Activated CD4-positive, alpha-beta memory T cell treated with anti-CD3 and anti-CD28 coated beads, Interleukin-2, amount 10 ng/mL, durations not matched to agents 7 days and 5 days (primary cell): ENCODE results near the gene FBXO42. TPM values are rescaled to one million over a fixed set of nuclear protein-coding genes. Genes with fewer than 3 reads are reported as not detected.
"Not testable (repeated sequence)": the region's sequence is repeated elsewhere in the genome, so short reads cannot be mapped to it uniquely, and the experiment has no call there.

Experiments
- CTCF ChIA-PET: fragments of 350-600 bp; sonication (Branson Sonifier 250); formaldehyde crosslinking; loops from one replicate; lab custom pipeline; 2021; ENCODE audit warnings: antibody characterized with exemption, inconsistent platforms; lab: Charles Lee
- POLR2A ChIA-PET: fragments of 350-600 bp; sonication (Branson Sonifier 250); formaldehyde crosslinking; loops from one replicate; lab custom pipeline; 2021; ENCODE audit warnings: antibody characterized with exemption; lab: Charles Lee
- DNase-seq: peaks from one replicate; pipeline ENCODE4 v3.0.0-alpha.2; 2020
- H3K27ac Mint-ChIP-seq: one replicate; pipeline ENCODE4 v1.8.0; 2021; ENCODE audit warnings: mild to moderate bottlenecking, mixed read lengths
- H3K27me3 Mint-ChIP-seq: one replicate; pipeline ENCODE4 v1.8.0; 2021; ENCODE audit warnings: mixed read lengths
- H3K36me3 Mint-ChIP-seq: one replicate; pipeline ENCODE4 v1.8.0; 2021; ENCODE audit warnings: low read depth, mixed read lengths
- H3K4me1 Mint-ChIP-seq: one replicate; pipeline ENCODE4 v1.8.0; 2021; ENCODE audit warnings: mixed read lengths
- H3K4me3 Mint-ChIP-seq: one replicate; pipeline ENCODE4 v1.8.0; 2021; ENCODE audit warnings: mild to moderate bottlenecking, mixed read lengths
- H3K9me3 Mint-ChIP-seq: one replicate; pipeline ENCODE4 v1.8.0; 2021; ENCODE audit warnings: mixed read lengths
- total RNA-seq, 2 experiments: library from RNA; stranded (reverse); gene quantifications; one replicate each; pipeline ENCODE4 v1.2.3, GENCODE V29; 2021

Gene FBXO42
- total RNA-seq, 2 experiments from 2014 or later = 19.9 to 20.7 TPM

- DNase-seq = peak; percentile 86
- Mint-ChIP-seq H3K4me3 (peak overlapping the region; percentile 97), H3K36me3 (peaks cover 25% of the 10 kb centered on the region), H3K9me3 (no peaks in the 10 kb centered on the region), H3K27me3 (no peaks in the 10 kb centered on the region), H3K4me1 (peaks cover 50% of the 10 kb centered on the region), H3K27ac (peak overlapping the region; percentile 99)
- POLR2A ChIA-PET = interaction anchor here (0.6 to 10.9 kb wide), 21 partner anchors 11 to 538 kb away, joined by 3 to 109 read pairs (median 6); partner anchors contain the start of genes CPLANE2, FBXO42, NECAP2 and RNU1-1
- CTCF ChIA-PET = interaction anchor here (1.1 to 1.2 kb wide), 2 partner anchors 73 to 150 kb away, joined by 3 to 4 read pairs; partner anchors contain the start of gene NECAP2
Measured at GRCh38 chr1:16367258-16367967, 15.1 kb upstream of the FBXO42 start.

GRCh38 chr1:16366722-16367257, 14.5 kb upstream of the FBXO42 start, which contains the start of gene SZRD1:
SZRD1 (plus strand) TSS chr1:16367242; CDS start chr1:16367258, 16 bp downstream.
- H3K27me3 Mint-ChIP-seq = no peaks in the 10 kb centered on the region
- peaks cover 44% of the 10 kb centered on the region for H3K4me1 Mint-ChIP-seq

DNA sequence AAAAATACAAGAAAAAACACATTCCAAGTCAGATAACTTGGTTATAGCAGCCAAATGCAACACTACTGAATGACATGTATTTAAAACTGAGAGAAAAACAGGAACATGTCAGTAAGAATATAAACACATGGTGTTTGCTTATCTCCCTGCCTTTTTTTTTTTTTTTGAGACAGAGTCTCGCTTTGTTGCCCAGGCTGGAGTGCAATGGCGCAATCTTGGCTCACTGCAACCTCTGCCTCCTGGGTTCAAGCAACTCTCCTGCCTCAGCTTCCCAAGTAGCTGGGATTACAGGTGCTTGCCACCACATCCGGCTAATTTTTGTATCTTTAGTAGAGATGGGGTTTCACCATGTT, 12.8 kb upstream of the FBXO42 start:
- H3K4me3 Mint-ChIP-seq, H3K27me3 Mint-ChIP-seq, DNase-seq, H3K27ac Mint-ChIP-seq, H3K9me3 Mint-ChIP-seq: not testable (repeated sequence)
- POLR2A ChIA-PET = interaction anchor here (1.6 to 10.9 kb wide), 5 partner anchors 9 to 148 kb away, joined by 3 to 109 read pairs (median 12); partner anchors contain the start of genes CPLANE2 and FBXO42
- H3K4me1 Mint-ChIP-seq = peaks cover 31% of the 10 kb centered on the region
- CTCF ChIA-PET = interaction anchor here (0.5 to 6.4 kb wide), 5 partner anchors 8 to 286 kb away, joined by 3 to 94 read pairs (median 5); partner anchors contain the start of gene FBXO42
- peaks cover 19% of the 10 kb centered on the region for H3K36me3 Mint-ChIP-seq

More at GRCh38 chr1:16366722-16367257, 14.5 kb upstream of the FBXO42 start, which contains the start of gene SZRD1:
- peak within 1 kb of the TSS; percentile 99 for H3K27ac Mint-ChIP-seq
- H3K36me3 Mint-ChIP-seq = peaks cover 23% of the 10 kb centered on the region
- DNase-seq = peak; percentile 98
- POLR2A ChIA-PET = interaction anchor here (1.5 to 10.9 kb wide), 14 partner anchors 11 to 538 kb away, joined by 3 to 109 read pairs (median 9); partner anchors contain the start of genes CPLANE2, FBXO42, NECAP2 and SPEN
- H3K4me3 Mint-ChIP-seq = peak within 1 kb of the TSS; percentile 97
- CTCF ChIA-PET = interaction anchor here (1.2 to 6.4 kb wide), 3 partner anchors 15 to 160 kb away, joined by 4 to 94 read pairs (median 4); partner anchors contain the start of genes FBXO42 and NECAP2
- H3K9me3 Mint-ChIP-seq = no peaks in the 10 kb centered on the region

- H3K27me3 Mint-ChIP-seq = no peaks in the 10 kb centered on the region
- DNase-seq = no peak
- ChIA-PET POLR2A (interaction anchor here (1.9 kb wide), 1 partner anchor 10 kb away, joined by 14 read pairs; the partner anchor contains the start of gene SZRD1), CTCF (no interaction called here)
- no peak overlapping the region for H3K4me3 Mint-ChIP-seq
- no peak overlapping the region for H3K27ac Mint-ChIP-seq
- no peaks in the 10 kb centered on the region for H3K36me3 Mint-ChIP-seq
- H3K9me3 Mint-ChIP-seq = no peaks in the 10 kb centered on the region
- H3K4me1 Mint-ChIP-seq = peaks cover 10% of the 10 kb centered on the region
Measured at GRCh38 chr1:16356867-16357266, 4.6 kb upstream of the FBXO42 start.

DNA sequence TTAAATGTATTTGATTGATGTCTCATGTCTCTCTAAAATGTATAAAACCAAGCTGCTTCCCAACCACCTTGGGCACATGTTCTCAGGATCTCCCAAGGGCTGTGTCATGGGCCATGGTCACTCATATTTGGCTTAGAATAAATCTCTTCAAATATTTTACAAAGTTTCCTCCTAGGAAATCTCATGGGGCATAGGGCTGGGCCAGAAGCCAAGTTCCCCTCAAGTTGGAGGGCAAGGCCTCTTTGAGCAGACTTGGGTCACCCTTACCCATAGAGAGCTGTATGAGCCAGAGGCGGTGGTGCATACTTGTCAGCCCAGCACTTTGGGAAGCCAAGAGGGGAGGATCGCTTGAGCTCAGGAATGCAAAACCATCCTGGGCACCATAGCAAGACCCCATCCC, 2.3 kb upstream of the FBXO42 start:
- no peak overlapping the region for H3K27ac Mint-ChIP-seq
- no peak overlapping the region for H3K4me3 Mint-ChIP-seq
- no peak for DNase-seq
- peaks cover 13% of the 10 kb centered on the region for H3K36me3 Mint-ChIP-seq
- POLR2A ChIA-PET = no interaction called here
- H3K9me3 Mint-ChIP-seq = no peaks in the 10 kb centered on the region
- H3K4me1 Mint-ChIP-seq = peaks cover 27% of the 10 kb centered on the region
- H3K27me3 Mint-ChIP-seq = no peaks in the 10 kb centered on the region
- CTCF ChIA-PET = interaction anchor here (0.9 to 8.4 kb wide), 4 partner anchors 8 to 86 kb away, joined by 3 to 94 read pairs (median 4); partner anchors contain the start of gene NECAP2

GRCh38 chr1:16352842-16353535, 709 bp upstream of the FBXO42 start:
- peak overlapping the region; percentile 91 for H3K27ac Mint-ChIP-seq
- DNase-seq = no peak
- ChIA-PET CTCF (interaction anchor here (0.9 to 8.4 kb wide), 11 partner anchors 9 to 274 kb away, joined by 3 to 94 read pairs (median 4); no protein-coding TSS in a partner anchor), POLR2A (interaction anchor here (0.5 to 2.9 kb wide), 13 partner anchors 15 to 519 kb away, joined by 3 to 109 read pairs (median 4); partner anchors contain the start of genes NECAP2, SPEN, SZRD1 and ZBTB17)
- peaks cover 13% of the 10 kb centered on the region for H3K36me3 Mint-ChIP-seq
- peaks cover 30% of the 10 kb centered on the region for H3K4me1 Mint-ChIP-seq
- H3K4me3 Mint-ChIP-seq = peak overlapping the region; percentile 86
- H3K27me3 Mint-ChIP-seq = no peaks in the 10 kb centered on the region
- no peaks in the 10 kb centered on the region for H3K9me3 Mint-ChIP-seq

DNA sequence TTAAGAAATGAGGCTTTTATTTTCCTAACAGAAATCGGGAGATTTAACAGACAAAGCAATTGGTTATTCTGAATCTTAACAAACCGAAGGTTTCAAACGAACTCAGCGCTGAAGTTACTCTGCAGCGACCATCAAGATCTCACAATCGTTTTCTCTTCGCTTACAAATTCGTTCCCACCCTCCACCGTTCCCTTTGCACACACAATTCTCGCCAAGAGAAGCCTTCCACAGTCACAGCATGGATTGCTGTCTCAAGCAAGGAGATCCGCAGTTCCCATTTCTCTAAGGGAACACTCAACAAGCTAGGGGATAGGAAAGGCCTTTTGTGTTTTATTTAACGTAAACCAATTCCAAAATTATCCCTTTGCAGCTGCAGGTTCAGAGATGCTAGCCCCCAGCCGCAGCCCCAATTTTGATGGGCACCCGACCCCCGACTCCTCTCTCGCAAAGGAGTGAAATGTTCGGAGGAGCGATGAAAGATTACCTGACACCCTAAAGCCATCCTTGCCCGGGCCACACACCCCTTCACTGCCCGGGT, 755 bp downstream of the FBXO42 start:
- Mint-ChIP-seq H3K27ac (peak overlapping the region; percentile 91), H3K27me3 (no peaks in the 10 kb centered on the region), H3K36me3 (peaks cover 13% of the 10 kb centered on the region)

DNA sequence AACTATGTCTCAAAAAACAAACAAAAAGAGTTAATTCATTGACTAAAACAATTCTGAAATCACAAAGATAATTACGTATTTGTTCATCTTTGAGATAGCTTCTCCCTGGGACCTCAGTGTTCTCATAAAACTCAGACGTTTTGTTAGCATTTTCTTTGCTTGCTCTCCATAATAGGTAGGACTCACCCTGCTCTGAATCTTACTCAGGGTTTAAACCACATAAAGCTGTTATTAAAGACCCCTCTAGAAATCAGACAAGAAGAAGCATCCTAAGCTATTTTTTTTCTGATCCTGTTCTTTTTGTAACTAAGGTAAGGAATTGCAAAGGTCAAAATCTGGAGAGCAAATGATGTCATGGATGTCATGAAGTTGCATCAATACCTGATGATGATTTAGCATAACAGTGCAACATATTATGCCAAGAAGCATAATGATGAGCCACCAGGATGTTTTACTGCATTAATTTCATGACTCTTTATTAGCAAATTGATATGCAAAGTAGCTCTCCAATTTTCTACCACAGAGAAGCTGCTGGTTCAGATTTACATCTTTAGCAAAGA, 2.4 kb downstream of the FBXO42 start:
- H3K9me3 Mint-ChIP-seq = no peaks in the 10 kb centered on the region
- no peaks in the 10 kb centered on the region for H3K27me3 Mint-ChIP-seq
- H3K4me3 Mint-ChIP-seq = no peak overlapping the region
- ChIA-PET POLR2A (interaction anchor here (1.0 to 2.4 kb wide), 3 partner anchors 14 to 22 kb away, joined by 3 to 8 read pairs (median 3); no protein-coding TSS in a partner anchor), CTCF (interaction anchor here (0.7 to 8.4 kb wide), 2 partner anchors 14 to 1207 kb away, joined by 3 to 94 read pairs; no protein-coding TSS in a partner anchor)
- H3K36me3 Mint-ChIP-seq = peaks cover 16% of the 10 kb centered on the region
- no peak overlapping the region for H3K27ac Mint-ChIP-seq
- H3K4me1 Mint-ChIP-seq = peaks cover 32% of the 10 kb centered on the region
- no peak for DNase-seq

More for the DNA sequence above, 755 bp downstream of the FBXO42 start:
- ChIA-PET POLR2A (interaction anchor here (1.0 to 2.9 kb wide), 11 partner anchors 15 to 517 kb away, joined by 3 to 109 read pairs (median 5); partner anchors contain the start of genes NECAP2, SPEN, SZRD1 and ZBTB17), CTCF (interaction anchor here (0.5 to 8.4 kb wide), 12 partner anchors 7 to 272 kb away, joined by 3 to 94 read pairs (median 4); no protein-coding TSS in a partner anchor)
- Mint-ChIP-seq H3K4me1 (peaks cover 31% of the 10 kb centered on the region), H3K9me3 (no peaks in the 10 kb centered on the region), H3K4me3 (peak overlapping the region; percentile 86)
- no peak for DNase-seq

DNA sequence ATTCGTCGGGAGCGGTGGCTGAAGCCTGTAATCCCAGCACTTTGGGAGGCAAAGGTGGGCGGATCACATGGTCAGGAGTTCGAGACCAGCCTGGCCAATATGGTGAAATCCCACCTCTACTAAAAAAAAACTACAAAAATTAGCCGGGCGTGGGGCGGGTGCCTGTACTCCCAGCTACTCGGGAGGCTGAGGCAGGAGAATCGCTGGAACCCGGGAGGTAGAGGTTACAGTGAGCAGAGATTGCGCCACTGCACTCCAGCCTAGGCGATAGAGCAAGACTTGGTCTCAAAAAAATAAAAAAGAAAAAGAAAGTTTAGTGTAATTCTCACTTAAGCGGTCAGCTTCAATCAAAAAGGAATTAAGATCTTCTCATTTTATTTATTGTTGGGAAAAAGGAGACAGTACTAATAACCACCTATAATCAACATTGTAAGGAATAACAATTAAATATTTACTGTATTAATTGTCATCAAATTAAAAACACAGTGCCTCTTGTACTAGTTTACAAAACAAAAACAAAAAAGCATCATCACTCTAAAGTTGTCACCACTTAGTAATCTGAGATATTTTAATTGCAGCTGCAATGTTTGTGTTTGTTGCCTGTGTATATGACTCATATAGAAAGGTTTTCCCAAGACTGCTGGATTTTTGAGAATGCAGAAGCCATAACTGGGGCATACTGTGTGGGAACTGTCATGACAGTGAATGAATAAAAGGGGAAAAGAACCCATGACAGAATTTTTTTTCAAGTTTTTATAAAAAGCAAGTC, 3.7 kb downstream of the FBXO42 start:
- no peak overlapping the region for H3K27ac Mint-ChIP-seq
- H3K4me1 Mint-ChIP-seq = peaks cover 32% of the 10 kb centered on the region
- no peaks in the 10 kb centered on the region for H3K9me3 Mint-ChIP-seq
- H3K36me3 Mint-ChIP-seq = peaks cover 16% of the 10 kb centered on the region
- ChIA-PET POLR2A (interaction anchor here (0.6 to 2.4 kb wide), 3 partner anchors 20 to 387 kb away, joined by 3 to 8 read pairs (median 3); no protein-coding TSS in a partner anchor), CTCF (interaction anchor here (8.4 kb wide), 1 partner anchor 15 kb away, joined by 94 read pairs; no protein-coding TSS in a partner anchor)
- H3K27me3 Mint-ChIP-seq = no peaks in the 10 kb centered on the region
- DNase-seq = no peak
- H3K4me3 Mint-ChIP-seq = no peak overlapping the region

DNA sequence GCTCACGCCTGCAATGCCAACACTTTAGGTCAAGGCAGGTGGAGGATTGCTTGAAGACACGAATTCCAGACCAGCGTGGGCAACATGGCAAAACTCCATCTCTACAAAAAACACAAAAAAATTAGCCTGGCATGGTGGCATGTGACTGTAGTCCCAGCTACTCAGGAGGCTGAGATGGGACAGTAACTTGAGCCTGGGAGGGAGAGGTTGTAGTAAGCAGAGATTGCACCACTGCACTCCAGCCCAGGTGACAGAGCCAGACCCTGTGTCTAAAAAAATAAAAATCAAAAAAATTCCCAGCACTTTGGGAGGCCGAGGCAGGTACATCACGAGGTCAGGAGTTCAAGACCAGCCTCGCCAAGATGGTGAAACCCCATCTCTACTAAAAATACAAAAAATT, 9.0 kb downstream of the FBXO42 start:
- H3K4me1 Mint-ChIP-seq, H3K36me3 Mint-ChIP-seq, POLR2A ChIA-PET, DNase-seq, H3K27ac Mint-ChIP-seq, H3K9me3 Mint-ChIP-seq, H3K4me3 Mint-ChIP-seq, H3K27me3 Mint-ChIP-seq: not testable (repeated sequence)
- CTCF ChIA-PET = interaction anchor here (1.2 kb wide), 1 partner anchor 278 kb away, joined by 3 read pairs; no protein-coding TSS in a partner anchor
